Jurkat, Clone E6-1 (cell line): ENCODE results near the gene POFUT2.

ENCODE experiments used
- DNase-seq: peaks from one replicate; pipeline ENCODE4 v3.0.0-alpha.2; 2011; ENCODE audit warnings: low read depth, low spot score
- H3K4me3 ChIP-seq: 2 replicates; pipeline ENCODE4 v1.5.1; 2011; ENCODE audit warnings: mild to moderate bottlenecking, low read length, control low read depth, moderate library complexity

The POFUT2 gene

GRCh38 chr21:45237401-45237800 lies 50.3 kb downstream of the POFUT2 start:
- no peak for DNase-seq
- H3K4me3 ChIP-seq = no peak overlapping the region

DNA sequence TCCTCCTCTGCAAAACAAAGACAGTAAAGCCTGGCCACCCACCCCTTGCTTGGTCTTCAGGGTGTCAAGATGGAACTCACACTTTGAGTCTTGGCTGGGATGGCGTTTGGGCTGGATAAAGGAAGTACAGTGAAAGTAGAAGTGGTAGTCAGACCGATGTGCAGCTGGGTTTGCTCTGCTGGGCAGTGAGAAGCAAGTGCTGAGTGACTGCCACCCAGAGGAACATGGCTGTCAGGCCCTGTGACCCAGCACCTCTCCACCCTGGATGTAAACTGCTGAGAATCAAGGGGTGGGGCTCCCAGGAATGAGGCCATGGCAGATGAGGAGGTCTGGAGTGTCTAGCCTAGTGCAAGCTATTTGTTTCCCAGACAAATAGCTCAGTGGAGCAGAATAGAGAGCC lies 51.2 kb downstream of the POFUT2 start:
- DNase-seq = no peak
- no peak overlapping the region for H3K4me3 ChIP-seq

DNA sequence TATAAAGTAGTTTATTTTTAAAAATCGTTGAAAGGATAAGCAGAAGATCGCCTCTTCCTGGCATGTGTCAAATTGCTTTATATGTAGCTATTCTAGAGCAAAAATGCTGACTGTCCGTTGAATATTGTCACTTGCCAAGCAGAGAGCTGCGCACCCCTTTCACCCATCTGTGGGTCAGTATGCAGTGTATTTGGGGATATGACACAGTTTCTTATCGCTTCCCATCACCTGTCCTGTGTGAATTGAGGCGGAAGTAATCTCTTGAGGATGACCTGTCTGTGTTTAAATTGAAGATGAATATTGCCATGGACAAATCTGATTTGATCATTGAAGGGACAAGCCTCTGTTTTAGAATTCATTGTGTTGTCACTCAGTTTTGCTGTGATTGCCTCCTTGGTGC lies 52.2 kb downstream of the POFUT2 start:
- DNase-seq = no peak
- H3K4me3 ChIP-seq = no peak overlapping the region

DNA sequence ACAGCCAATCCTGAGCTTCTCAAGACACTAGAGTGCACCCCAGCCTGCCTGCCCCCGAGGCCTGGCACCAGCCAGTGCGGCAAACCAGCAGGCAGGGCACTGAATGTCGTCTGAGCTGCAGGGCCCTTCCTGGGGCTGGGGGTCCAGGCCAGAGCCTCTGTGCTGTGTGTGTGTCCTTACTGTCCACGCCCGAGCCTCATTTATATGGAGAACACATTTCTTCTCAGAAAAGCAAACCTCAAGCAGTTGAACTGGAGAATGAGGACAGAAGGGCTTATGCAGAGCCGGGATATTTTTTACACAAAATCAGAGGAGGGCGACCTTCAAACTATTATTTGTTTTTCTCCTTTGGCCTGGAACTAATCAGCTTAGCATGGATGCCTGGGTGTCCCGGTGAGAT lies 52.7 kb downstream of the POFUT2 start:
- no peak overlapping the region for H3K4me3 ChIP-seq
- no peak for DNase-seq

DNA sequence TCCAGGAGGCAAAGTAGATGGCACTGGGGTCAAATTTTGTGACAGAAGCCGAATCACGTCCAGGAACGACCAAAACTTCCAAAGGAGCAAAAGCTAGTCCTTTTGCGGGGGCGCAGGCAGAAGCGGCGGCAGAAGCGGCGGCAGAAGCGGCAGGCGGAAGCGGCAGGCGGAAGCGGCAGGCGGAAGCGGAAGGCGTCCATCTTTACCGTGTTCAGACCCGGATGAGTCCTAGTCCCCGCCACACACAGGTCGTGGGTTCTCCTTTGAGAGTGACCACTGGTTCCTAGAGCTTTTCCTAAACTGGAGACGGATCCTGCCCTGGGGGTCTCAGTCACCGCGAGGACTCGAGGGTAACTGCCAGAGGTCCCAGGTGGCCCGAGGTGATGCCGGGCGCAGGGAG lies 53.6 kb downstream of the POFUT2 start:
- DNase-seq = no peak
- no peak overlapping the region for H3K4me3 ChIP-seq

DNA sequence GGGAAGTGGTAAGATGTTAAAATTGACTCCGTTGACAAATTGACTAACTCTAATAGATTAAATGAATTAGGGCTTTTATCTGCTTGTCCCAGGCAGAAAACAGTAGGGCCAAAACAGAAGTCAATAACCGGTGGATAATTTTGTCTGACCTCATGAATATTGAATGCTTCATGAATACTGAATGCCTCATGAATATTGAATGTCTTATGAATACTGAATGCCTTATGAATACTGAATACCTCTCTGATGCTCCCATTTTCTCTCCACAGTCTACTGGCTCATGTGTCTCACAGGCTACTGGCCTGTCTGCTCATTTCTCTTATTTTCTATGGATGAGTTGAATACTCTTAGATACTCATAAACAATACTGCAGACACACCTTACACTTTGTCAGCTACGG lies 56.0 kb downstream of the POFUT2 start:
- DNase-seq = no peak
- no peak overlapping the region for H3K4me3 ChIP-seq

- no peak for DNase-seq
- no peak overlapping the region for H3K4me3 ChIP-seq
Measured at GRCh38 chr21:45228656-45229240, 58.9 kb downstream of the POFUT2 start.

DNA sequence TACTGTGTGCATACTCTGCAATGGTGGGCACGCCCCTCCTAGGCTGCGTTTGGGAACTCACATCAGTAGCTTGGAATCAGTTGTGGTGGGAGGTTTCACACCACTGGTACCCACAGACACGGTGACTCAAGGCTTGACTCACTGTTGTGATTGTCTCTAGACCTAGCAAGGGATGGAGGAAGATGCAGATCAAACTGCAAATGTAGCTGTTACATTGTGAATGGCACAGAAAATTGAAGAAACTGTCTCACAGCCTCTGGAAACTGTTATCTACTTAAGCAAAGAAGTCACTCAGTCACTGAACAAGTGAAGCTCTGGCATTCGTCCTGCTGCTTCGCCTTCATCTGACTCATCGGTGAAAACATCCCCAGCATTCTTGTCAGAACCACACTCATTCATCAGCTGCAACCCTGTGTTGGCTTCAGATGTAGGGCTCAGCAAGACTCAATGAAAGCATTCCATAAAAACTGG lies 59.5 kb downstream of the POFUT2 start:
- no peak for DNase-seq
- H3K4me3 ChIP-seq = no peak overlapping the region

DNA sequence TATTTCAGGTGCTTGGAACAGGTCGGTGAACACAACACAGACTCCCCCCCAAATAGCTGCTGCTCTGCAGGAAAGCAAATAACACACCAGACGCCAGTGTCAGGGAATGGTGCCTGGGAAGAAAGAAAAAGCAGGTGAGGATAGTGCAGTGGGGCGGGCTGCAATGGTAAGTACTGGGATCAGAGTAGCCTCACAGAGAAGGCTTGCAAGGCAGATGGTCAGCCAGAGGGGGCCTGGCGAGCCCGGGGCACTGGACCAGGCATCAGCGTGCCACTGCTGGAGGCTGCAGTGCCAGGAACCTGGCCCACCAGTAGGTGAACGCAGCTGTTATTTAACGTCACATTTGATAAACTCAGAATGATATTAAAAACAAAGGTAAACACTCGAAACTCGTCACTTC lies 60.0 kb downstream of the POFUT2 start:
- DNase-seq = no peak
- no peak overlapping the region for H3K4me3 ChIP-seq

- peak; percentile 23 for DNase-seq
- H3K4me3 ChIP-seq = no peak overlapping the region
Measured at GRCh38 chr21:45226540-45227326, 61.0 kb downstream of the POFUT2 start.

DNA sequence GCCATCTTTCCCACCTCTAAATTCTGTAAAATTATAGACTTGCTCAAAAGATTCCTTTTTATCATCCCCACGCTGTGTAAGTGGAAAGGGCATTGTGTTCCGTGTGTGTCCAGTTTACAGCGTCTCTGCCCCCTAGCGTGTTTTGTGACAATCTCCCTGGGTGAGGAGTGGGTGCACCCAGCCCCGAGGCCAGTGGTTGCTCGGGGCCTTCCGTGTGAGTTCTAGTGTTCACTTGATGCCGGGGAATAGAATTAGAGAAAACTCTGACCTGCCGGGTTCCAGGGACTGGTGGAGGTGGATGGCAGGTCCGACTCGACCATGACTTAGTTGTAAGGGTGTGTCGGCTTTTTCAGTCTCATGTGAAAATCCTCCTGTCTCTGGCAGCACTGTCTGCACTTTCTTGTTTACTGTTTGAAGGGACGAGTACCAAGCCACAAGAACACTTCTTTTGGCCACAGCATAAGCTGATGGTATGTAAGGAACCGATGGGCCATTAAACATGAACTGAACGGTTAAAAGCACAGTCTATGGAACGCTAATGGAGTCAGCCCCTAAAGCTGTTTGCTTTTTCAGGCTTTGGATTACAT lies 61.9 kb downstream of the POFUT2 start:
- DNase-seq = no peak
- H3K4me3 ChIP-seq = no peak overlapping the region

DNA sequence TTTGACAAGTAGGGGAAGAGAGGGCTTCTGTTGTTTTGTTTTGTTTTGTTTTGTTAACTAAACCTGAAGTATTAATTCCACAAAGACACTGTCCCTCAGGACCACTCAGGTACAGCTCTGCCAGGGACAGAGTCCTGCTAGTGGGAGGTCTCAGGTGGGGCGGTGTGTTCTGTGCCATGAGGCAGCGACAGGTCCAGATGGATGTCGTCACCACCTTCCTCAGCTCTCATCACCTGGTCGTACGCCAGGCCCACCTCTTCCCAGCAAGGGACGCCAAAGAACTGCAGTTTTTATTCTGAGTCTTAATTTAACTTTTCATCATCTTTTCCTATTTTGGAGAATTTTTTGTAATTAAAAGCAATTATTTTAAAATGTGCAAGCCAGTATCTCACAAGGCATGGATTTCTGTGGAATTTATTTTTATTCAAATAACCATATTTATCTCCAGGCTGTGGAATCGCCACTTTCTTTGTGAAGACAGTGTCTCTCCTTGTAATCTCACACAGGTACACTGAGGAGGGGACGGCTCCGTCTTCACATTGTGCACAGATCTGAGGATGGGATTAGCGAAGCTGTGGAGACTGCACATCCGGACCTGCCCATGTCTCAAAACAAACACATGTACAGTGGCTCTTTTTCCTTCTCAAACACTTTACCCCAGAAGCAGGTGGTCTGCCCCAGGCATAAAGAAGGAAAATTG lies 62.5 kb downstream of the POFUT2 start:
- H3K4me3 ChIP-seq = no peak overlapping the region
- no peak for DNase-seq

DNA sequence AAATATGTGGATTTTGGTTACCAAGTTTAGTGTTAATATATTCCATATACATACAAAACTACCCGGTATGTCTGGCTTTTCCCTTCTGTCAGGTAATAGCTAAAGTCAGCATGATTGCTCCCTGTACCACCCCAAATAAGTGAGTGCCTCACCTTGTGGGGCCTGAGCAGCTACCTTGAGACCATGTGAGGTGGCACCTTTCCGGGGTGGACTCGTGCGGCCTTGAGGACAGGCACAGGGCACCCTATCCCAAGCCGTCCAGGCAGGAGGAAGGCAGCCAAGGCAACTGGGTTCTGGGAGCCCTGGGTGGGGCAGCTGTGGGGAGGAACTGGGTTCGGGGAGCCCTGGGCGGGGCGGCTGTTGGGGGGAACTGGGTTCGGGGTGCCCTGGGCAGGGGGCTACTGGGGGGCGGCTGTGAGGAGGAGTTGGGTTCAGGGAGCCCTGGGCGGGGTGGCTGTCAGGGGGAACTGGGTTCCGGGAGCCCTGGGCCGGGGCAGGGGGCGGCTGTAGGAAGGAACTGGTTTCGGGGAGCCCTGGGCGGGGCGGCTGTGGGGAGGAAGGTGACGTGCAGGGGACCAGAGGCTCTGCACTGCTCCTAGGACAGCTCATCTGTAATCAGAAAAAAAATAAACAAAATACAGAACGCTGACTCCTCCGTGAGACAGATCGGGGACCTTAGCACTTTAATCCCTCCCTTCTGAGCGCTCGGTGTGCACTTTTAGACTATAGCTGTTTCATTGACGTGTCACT lies 63.3 kb downstream of the POFUT2 start:
- H3K4me3 ChIP-seq = no peak overlapping the region
- DNase-seq = no peak

- DNase-seq = no peak
- H3K4me3 ChIP-seq = no peak overlapping the region
Measured at GRCh38 chr21:45223236-45224185, 64.2 kb downstream of the POFUT2 start.

DNA sequence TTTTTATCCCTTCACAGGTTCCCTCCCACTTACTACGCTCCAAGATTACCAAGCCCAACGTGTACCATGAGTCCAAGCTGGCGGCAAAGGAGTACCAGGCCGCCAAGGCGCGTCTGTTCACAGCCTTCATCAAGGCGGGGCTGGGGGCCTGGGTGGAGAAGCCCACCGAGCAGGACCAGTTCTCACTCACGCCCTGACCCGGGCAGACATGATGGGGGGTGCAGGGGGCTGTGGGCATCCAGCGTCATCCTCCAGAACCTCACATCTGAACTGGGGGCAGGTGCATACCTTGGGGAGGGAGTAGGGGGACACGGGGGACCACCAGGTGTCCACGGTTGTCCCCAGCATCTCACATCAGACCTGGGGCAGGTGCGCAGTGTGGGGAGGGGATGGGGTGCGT lies 65.7 kb downstream of the POFUT2 start:
- no peak for DNase-seq
- H3K4me3 ChIP-seq = no peak overlapping the region

DNA sequence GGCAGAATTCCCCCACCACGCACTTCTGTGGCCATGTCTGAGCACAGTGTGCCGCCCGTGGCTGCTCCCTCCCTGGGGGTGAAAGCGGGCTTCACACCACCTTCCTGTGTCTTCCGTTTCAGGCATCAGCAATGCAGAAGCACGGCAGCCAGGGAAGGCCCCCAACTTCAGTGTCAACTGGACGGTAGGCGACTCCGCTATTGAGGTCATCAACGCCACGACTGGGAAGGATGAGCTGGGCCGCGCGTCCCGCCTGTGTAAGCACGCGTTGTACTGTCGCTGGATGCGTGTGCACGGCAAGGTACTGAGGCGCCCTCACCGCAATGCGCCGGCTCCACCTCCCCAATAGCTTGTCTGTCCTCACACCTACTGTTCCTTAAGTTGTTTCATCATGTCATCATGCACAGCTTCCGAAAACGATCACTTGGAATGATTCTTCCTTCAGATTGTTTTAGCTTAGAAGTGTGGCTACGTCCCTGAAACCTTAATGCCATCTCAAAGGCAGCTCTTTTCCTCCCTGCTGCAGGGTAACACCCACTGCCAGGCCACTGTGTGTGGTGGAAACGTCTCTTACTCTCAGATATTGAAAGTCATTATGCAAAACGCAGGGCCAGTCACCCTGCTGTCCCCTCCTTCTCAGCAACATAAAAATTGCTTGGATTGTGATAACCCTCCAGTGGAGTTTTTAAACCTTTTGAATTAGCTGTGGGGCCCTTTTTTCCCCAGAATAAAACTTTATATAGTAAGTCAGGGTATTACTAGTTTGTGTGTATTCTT lies 66.8 kb downstream of the POFUT2 start:
- no peak overlapping the region for H3K4me3 ChIP-seq
- no peak for DNase-seq

DNA sequence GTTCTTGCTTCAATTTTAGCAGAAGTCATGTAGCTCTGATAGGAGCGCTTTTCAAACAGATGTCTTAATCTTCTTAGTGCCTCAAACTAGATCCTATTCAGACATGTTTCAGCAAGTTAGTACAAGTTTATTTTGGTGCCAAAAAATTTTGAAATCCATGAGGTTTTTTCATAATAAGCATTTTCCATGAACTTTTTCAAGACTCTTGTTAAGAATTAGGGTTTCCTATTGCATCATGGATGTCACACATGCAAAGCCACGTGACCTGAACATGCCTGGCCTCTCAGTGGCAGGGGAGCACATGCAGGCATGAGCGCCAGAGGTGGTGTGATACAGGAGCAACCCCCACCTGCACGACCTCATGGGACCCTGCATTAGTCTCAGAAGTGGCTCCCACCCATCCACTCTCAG lies 67.6 kb downstream of the POFUT2 start:
- no peak overlapping the region for H3K4me3 ChIP-seq
- DNase-seq = no peak

DNA sequence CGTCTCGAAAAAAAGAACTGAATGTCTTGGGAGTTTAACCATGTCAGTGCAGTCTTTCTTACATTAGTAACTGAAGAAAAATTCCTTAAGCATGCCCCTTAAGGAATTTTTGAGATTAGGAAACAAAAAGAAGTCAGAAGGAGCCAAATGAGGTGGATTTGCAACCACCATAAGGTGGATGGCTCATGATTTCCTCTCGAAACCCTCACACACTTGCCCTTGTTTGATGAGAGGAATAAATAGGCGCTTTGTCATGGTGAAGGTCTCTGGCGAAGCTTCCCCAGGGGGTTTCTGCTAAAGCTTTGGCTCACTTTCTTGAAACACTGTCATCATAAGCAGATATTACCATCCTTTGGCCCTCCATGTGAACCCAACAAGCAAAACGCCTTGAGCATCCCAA lies 68.2 kb downstream of the POFUT2 start:
- H3K4me3 ChIP-seq = no peak overlapping the region
- no peak for DNase-seq
